Measurements from ENCODE around the gene ADAMTS12. TPM values are rescaled to one million over a fixed set of nuclear protein-coding genes. Genes with fewer than 3 reads are reported as not detected.

The ADAMTS12 gene
- total and polyA plus RNA-seq, 9 of the 15 experiments (the other 6 are each of a cell fraction or from before 2014, with no cell fraction given), result 0.11 TPM; not detected in 8

DNA sequence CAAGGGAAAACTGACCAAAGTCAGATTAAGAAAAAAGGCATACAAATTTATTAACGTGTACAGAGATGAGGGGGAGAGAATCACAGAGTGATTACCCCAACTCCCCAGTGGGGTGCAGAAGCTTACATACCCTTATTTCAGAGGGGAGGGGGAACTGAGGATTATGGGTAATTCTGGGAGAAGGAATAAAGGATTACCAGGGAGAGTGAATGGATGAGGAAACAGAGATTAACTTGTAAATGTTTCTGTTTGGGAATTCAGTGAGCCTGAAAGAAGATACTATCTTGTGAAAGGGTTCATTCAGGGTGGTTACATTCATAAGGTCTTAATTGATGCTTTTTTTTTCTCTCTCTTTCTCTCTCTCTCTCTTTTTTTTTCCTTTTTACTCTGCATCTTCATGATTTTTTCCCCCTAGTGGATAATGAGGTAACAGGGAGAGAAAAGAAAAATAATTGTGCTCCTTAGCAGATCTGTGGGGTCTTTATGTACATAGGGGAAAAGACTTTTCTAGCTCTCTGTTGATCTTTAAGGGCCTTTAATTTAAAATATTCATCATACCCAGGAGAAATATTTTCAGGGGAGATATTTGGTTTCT lies 401.6 kb downstream of the ADAMTS12 start:
- no peak for ATAC-seq
- Histone ChIP-seq H3K27me3 (ENCODE audit: control insufficient read depth in 2 of 2, insufficient read depth in 2 of 2, low read length in 2 of 2) (peaks cover 0 to 7% of the 10 kb centered on the region in 2 experiments; a peak in 2 of 5 replicates), H3K27ac (ENCODE audit: extremely low read depth, low read depth, low read length) (no peak overlapping the region), H3K4me1 (replicated peaks in 1 of 2; ENCODE audit: control insufficient read depth in 2 of 2, insufficient read depth in 2 of 2, low read length in 2 of 2) (peaks cover 0 to 4% of the 10 kb centered on the region in 2 experiments; a peak in 1 of 5 replicates), H3K36me3 (ENCODE audit: control insufficient read depth, insufficient read depth, low read length) (no peaks in the 10 kb centered on the region), H3K79me2 (ENCODE audit: control insufficient read depth, insufficient read depth, low read length) (no peaks in the 10 kb centered on the region), H3K4me2 (ENCODE audit: insufficient read depth, low read length) (no peak overlapping the region), H2AFZ (ENCODE audit: low read depth, low read length) (no peak overlapping the region), H3K9me1 (ENCODE audit: control insufficient read depth, insufficient read depth, low read length) (no peaks in the 10 kb centered on the region), H3K9ac (ENCODE audit: insufficient read depth in 1 of 2, low read depth in 2 of 2, low read length in 2 of 2) (no peak overlapping the region), H4K20me1 (replicated peaks; ENCODE audit: control insufficient read depth, insufficient read depth, low read length) (no peaks in the 10 kb centered on the region), H3K4me3 (no peak overlapping the region), H3K9me3 (replicated peaks; ENCODE audit: control insufficient read depth, insufficient read depth, low read depth, low read length) (no peaks in the 10 kb centered on the region)
- FAIRE-seq, result no peak
- WGBS (ENCODE audit: insufficient coverage, low coverage, missing lambda C conversion rate), result 0% methylated on average over 1 of the region's 1 CpG
- TF ChIP-seq PURB (CRISPR knock-in tag; IDR thresholded peaks at IDR 0.05; ENCODE audit: low read depth), result no peak
- TF ChIP-seq, protein P1, sequence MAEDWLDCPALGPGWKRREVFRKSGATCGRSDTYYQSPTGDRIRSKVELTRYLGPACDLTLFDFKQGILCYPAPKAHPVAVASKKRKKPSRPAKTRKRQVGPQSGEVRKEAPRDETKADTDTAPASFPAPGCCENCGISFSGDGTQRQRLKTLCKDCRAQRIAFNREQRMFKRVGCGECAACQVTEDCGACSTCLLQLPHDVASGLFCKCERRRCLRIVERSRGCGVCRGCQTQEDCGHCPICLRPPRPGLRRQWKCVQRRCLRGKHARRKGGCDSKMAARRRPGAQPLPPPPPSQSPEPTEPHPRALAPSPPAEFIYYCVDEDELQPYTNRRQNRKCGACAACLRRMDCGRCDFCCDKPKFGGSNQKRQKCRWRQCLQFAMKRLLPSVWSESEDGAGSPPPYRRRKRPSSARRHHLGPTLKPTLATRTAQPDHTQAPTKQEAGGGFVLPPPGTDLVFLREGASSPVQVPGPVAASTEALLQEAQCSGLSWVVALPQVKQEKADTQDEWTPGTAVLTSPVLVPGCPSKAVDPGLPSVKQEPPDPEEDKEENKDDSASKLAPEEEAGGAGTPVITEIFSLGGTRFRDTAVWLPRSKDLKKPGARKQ (CRISPR knock-in tag; IDR thresholded peaks at IDR 0.05), result no peak
- no peak for TF ChIP-seq PTTG1 (tag; IDR thresholded peaks at IDR 0.05; ENCODE audit: low read depth)
- TF ChIP-seq FIP1L1 (IDR thresholded peaks at IDR 0.05; ENCODE audit: low read depth, low read length, poor library complexity, severe bottlenecking), result no peak
- no peak for TF ChIP-seq SIX5 (IDR thresholded peaks at IDR 0.05; ENCODE audit: borderline replicate concordance in 1 of 2, insufficient read depth in 1 of 2, low read depth in 1 of 2, low read length in 2 of 2)
- no peak for TF ChIP-seq CREBBP (IDR thresholded peaks at IDR 0.05; ENCODE audit: low read depth, low read length)
- no peak for TF ChIP-seq RBBP5 (IDR thresholded peaks at IDR 0.05; ENCODE audit: borderline replicate concordance, insufficient read depth, low read length, poor library complexity, severe bottlenecking)
- ChIA-PET POLR2A (interaction anchor here (1.1 kb wide), 1 partner anchor 15 kb away, joined by 4 read pairs; no protein-coding TSS in a partner anchor), CTCF (ENCODE audit: low intra/inter-chr PET ratio) (no interaction called here)
- in situ Hi-C loops (cut with MboI), result no loop called here
- no TSS peak for BruUV-seq (replicated peaks)
- intact Hi-C loops (cut with micrococcal nuclease), result no loop called here
- no peak for DNase-seq (ENCODE audit: extremely low read depth in 1 of 4, low spot score in 3 of 4)
